Calu3 (cell line): Measurements from ENCODE around the gene AGL. TPM values are rescaled to one million over a fixed set of nuclear protein-coding genes. Genes with fewer than 3 reads are reported as not detected.

Experiments
- BruUV-seq: library from RNA; stranded (reverse); fragments of 400-500 nt; replicated peaks from 2 replicates; lab custom pipeline; 2021; lab: Mats Ljungman, UMichigan
- CTCF ChIA-PET: fragments of 300-600 bp; sonication (Branson Sonifier 250); formaldehyde crosslinking; loops from one replicate; lab custom pipeline; 2022; ENCODE audit warnings: antibody characterized with exemption; lab: Charles Lee
- DNase-seq: peaks from one replicate; pipeline ENCODE4 v3.0.0; 2022
- H3K27ac Mint-ChIP-seq: one replicate; pipeline ENCODE4 v1.8.0; 2022; ENCODE audit warnings: mixed read lengths; ENCODE audit not compliant: unreplicated experiment
- H3K27me3 Mint-ChIP-seq: one replicate; pipeline ENCODE4 v1.8.0; 2022; ENCODE audit warnings: mixed read lengths; ENCODE audit not compliant: unreplicated experiment
- H3K36me3 Mint-ChIP-seq: one replicate; pipeline ENCODE4 v1.8.0; 2022; ENCODE audit warnings: mild to moderate bottlenecking, moderate library complexity, mixed read lengths; ENCODE audit not compliant: insufficient read depth, unreplicated experiment
- H3K4me1 Mint-ChIP-seq: one replicate; pipeline ENCODE4 v1.8.0; 2022; ENCODE audit warnings: mild to moderate bottlenecking, low read depth, mixed read lengths; ENCODE audit not compliant: unreplicated experiment
- H3K4me3 Mint-ChIP-seq: one replicate; pipeline ENCODE4 v1.8.0; 2022; ENCODE audit warnings: mild to moderate bottlenecking, low read depth, moderate library complexity, mixed read lengths; ENCODE audit not compliant: unreplicated experiment
- H3K9me3 Mint-ChIP-seq: one replicate; pipeline ENCODE4 v1.8.0; 2022; ENCODE audit warnings: low read depth, mixed read lengths; ENCODE audit not compliant: unreplicated experiment
- CTCF ChIP-seq: fragments of 200-600 bp; IDR thresholded peaks from one replicate; pipeline ENCODE4 v1.8.0; 2022; ENCODE audit warnings: antibody characterized with exemption; ENCODE audit not compliant: unreplicated experiment
- intact Hi-C: fragments of 100-400 bp; cut with micrococcal nuclease; formaldehyde crosslinking; loops from one replicate; pipeline ENCODE4 v1.10.0; 2022; ENCODE audit not compliant: unreplicated experiment
- total RNA-seq: library from RNA; stranded (reverse); gene quantifications from 2 replicates; pipeline ENCODE4 v1.2.3, GENCODE V29; 2022

The AGL gene
- total RNA-seq, 1 experiment from 2014 or later: 9.0 TPM

GRCh38 chr1:99872063-99872462 is 21.9 kb downstream of the AGL start:
- DNase-seq: no peak
- H3K27ac Mint-ChIP-seq: no peak overlapping the region
- intact Hi-C loops: no loop called here
- TF ChIP-seq CTCF: no peak
- no peaks in the 10 kb centered on the region for H3K27me3 Mint-ChIP-seq
- H3K36me3 Mint-ChIP-seq: no peaks in the 10 kb centered on the region
- H3K4me1 Mint-ChIP-seq: no peaks in the 10 kb centered on the region
- no TSS peak for BruUV-seq
- CTCF ChIA-PET: no interaction called here
- H3K4me3 Mint-ChIP-seq: no peak overlapping the region
- no peaks in the 10 kb centered on the region for H3K9me3 Mint-ChIP-seq

DNA sequence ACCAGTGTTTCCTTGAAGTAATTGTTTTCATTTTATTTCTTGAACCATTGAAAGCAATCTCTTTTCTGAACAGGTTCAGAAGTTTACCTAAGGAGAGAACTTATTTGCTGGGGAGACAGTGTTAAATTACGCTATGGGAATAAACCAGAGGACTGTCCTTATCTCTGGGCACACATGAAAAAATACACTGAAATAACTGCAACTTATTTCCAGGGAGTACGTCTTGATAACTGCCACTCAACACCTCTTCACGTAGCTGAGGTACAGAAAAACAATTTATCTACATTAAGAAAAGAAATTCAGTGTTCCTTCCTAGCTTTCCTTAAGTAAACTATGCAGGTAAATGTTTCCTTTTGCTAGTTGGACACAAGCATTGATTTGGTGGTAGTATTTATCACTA is 27.4 kb downstream of the AGL start:
- intact Hi-C loops: no loop called here
- H3K9me3 Mint-ChIP-seq: no peaks in the 10 kb centered on the region

GRCh38 chr1:99886179-99886578 is 36.0 kb downstream of the AGL start:
- Mint-ChIP-seq H3K27ac (no peak overlapping the region), H3K4me1 (no peaks in the 10 kb centered on the region), H3K36me3 (no peaks in the 10 kb centered on the region), H3K9me3 (no peaks in the 10 kb centered on the region), H3K4me3 (no peak overlapping the region), H3K27me3 (no peaks in the 10 kb centered on the region)
- CTCF ChIA-PET: no interaction called here
- no peak for DNase-seq
- no peak for TF ChIP-seq CTCF
- no TSS peak for BruUV-seq
- intact Hi-C loops: no loop called here

More for the DNA sequence above, 27.4 kb downstream of the AGL start:
- H3K27ac Mint-ChIP-seq: no peak overlapping the region
- no peaks in the 10 kb centered on the region for H3K4me1 Mint-ChIP-seq
- no peak for TF ChIP-seq CTCF
- CTCF ChIA-PET: no interaction called here
- no TSS peak for BruUV-seq
- no peaks in the 10 kb centered on the region for H3K27me3 Mint-ChIP-seq
- H3K36me3 Mint-ChIP-seq: no peaks in the 10 kb centered on the region
- H3K4me3 Mint-ChIP-seq: no peak overlapping the region
- DNase-seq: no peak

- CTCF ChIA-PET: no interaction called here
- intact Hi-C loops: no loop called here
These were observed 36.7 kb downstream of the AGL start for GRCh38 chr1:99886841-99887240.

More at GRCh38 chr1:99886841-99887240, 36.7 kb downstream of the AGL start:
- no peaks in the 10 kb centered on the region for H3K4me1 Mint-ChIP-seq
- no TSS peak for BruUV-seq
- H3K9me3 Mint-ChIP-seq: no peaks in the 10 kb centered on the region
- no peak overlapping the region for H3K4me3 Mint-ChIP-seq
- DNase-seq: no peak
- H3K27ac Mint-ChIP-seq: no peak overlapping the region
- H3K27me3 Mint-ChIP-seq: no peaks in the 10 kb centered on the region
- H3K36me3 Mint-ChIP-seq: no peaks in the 10 kb centered on the region
- no peak for TF ChIP-seq CTCF
